SK-N-DZ (cell line): Measurements from ENCODE around the gene SLC25A53. TPM values are rescaled to one million over a fixed set of nuclear protein-coding genes. Genes with fewer than 3 reads are reported as not detected.

Source experiments
- DNase-seq: peaks from one replicate; pipeline ENCODE4 v3.0.0-alpha.2; 2015; ENCODE audit warnings: low spot score
- polyA plus RNA-seq, 2 experiments: library from polyadenylated mRNA; depleted of rRNA; stranded (reverse); fragments of >200 nt; gene quantifications; 2 replicates each; pipeline ENCODE4 v1.2.3, GENCODE V29; 2014

SLC25A53 gene, protein sequence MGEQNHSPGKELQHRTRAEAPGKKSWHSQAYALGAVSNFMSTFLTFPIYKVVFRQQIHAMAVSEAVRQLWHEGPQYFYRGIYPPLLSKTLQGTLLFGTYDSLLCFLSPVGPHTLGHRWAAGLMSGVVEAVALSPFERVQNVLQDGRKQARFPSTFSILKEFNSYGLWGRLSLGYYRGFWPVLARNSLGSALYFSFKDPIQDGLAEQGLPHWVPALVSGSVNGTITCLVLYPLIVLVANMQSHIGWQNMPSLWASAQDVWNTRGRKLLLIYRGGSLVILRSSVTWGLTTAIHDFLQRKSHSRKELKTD
- 4.7 and 11.6 TPM in 2 replicates for polyA plus RNA-seq (2014; cell fraction: cytosol; rRNA removed)
- 6.0 and 6.4 TPM in 2 replicates for polyA plus RNA-seq (2014; cell fraction: nucleus; rRNA removed)

DNA sequence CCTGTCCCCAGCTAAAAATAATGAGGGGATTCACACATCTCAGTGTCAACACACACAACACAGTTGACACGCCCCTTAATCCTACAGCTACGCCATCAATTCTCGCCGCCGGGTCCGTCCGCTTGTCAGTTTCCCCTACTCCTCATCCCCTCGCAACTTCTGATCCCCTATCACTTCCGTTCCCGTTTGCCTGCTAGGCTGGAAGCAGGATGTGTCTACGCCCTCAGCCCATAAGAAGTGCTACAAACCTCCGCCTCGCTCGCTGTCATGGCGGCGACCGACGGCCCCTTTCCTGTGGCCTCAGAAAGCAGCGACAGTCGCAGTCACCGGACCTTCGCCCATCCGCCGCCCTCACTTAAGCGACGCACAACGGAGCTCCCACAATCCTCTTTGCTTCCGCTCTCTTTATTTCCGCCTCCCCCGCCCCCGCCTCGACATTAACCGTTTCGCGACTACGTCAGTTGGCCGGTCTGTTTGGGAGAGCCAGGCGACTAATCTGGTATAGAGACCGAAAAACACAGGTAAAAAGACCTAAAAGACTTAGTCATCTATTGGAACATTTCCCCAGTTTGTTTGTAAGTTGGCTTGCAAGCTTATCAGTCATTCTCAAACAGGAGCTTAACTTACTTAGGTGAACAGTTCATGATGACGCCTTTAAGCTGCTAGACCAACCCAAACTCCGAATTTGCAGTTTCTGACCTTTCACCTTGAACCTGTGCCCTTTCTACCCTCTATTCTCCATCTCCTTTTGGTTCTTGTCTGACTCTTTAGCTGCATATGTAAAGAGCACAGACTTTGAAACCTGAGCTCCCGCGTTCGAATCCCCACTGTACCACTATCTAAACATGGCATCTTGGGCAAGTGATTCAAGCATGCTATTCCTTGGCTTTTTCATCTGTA is at the start of gene SLC25A53:
Gene SLC25A53 (minus strand): TSS at position 380 of the 900 bp plus-strand sequence. CDS start 51,752 bp downstream, outside the sequence.
- DNase-seq = peak; percentile 87

DNA sequence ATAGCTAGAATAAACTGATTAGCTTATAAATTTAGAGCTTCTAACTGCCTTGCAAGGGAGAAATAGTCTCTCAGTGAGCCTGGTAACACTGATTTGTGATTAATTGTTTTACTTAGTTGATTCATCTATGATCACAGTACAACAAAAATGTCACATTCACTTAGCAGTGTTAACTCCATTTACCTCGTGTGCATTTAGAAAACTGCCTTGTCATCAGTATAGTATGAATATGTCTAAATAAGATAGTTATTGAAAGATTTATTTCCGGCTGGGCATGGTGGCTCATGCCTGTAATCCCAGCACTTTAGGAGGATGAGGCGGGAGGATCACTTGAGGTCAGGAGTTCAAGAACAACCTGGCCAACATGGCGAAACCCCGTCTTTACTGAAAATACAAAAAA is 48.7 kb upstream of the SLC25A53 start:
- no peak for DNase-seq

DNA sequence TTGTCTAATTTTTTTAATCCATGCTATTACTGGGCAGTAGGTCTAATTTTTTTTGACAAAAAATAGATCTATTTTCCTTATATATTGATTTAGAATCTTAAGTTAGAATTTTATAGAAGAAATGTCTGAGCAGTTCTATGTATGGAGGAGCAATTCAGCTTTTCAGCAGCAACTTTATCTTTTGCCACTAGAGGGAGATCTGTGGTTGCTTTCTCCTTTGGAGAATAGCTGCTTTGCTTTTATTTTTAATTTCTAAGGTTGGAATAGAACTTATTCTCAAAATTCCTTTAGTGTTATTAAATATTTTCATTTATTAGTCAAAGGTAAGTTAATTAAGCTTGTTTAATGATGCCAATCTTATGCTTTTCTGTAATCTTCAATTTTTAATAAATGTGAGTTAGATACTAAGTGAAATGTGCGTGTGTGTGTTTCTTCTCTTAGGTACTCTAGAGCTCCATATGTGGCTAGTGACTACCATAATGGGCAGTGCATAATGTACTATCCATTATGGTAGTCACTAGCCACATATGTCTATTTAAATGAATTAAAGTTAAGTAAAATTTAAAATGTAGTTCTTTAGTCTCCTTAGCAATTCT is 38.8 kb upstream of the SLC25A53 start:
- DNase-seq = peak; percentile 4

DNA sequence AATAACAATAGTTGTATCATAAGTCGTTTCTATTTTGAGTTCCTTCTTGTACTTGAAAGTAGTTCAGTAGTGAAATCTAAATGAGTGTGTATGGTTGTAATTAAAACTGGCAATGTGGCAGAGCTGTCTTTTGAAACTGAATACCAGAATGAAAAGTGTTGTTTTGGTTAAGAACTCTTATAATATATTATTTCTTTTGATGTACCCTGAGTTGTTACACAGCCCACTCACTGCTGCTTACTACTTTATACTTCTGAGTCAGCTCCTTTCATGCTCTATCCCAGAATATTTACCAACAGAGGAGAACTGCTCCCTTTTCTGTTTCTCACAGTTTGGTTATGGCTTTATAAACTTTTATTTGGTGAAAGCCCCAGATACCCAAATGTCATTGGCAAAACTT is 38.2 kb upstream of the SLC25A53 start:
- no peak for DNase-seq

GRCh38 chrX:104193485-104193884 is 36.7 kb upstream of the SLC25A53 start:
- DNase-seq = no peak

- DNase-seq = no peak
Measured at GRCh38 chrX:104189837-104190236, 33.0 kb upstream of the SLC25A53 start.

GRCh38 chrX:104187931-104188330 is 31.1 kb upstream of the SLC25A53 start:
- no peak for DNase-seq

DNA sequence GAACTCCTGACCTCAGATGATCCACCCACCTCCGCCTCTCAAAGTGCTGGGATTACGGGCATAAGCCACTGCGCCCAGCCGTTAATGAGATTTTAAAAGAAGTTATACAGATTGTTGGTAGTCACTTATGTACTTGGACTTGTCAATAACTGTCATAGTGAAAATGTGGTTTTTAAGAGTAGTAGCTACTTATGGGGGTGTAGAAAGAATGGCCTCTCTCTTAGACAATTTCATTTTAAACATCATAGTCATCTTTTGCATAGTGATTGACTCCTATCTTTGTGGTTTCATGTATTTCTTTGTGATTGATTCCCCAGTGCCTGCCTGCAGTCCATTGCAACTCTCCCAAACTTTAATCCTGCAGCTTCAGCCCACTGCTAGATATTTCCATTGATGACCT is 26.9 kb upstream of the SLC25A53 start:
- no peak for DNase-seq

DNA sequence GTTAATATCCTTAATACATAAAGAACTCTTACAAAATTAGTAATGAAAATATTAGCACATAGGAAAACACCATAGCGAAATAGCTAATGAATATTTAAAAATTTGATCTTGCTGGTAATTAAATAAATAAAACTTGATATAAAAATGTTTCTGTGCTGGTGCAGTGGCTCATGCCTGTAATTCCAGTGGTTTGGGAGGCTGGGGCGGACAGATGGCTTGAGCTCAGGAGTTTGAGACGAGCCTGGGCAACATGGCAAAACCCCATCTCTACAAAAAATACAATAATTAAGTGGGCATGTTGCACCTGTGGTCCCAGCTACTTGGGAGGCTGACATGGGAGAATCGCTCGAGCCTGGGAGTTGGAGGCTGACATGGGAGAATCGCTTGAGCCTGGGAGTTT is 17.0 kb upstream of the SLC25A53 start:
- DNase-seq = no peak

- no peak for DNase-seq
Measured at GRCh38 chrX:104172788-104173187, 16.0 kb upstream of the SLC25A53 start.

- DNase-seq = no peak
Measured at GRCh38 chrX:104172121-104172520, 15.3 kb upstream of the SLC25A53 start.

DNA sequence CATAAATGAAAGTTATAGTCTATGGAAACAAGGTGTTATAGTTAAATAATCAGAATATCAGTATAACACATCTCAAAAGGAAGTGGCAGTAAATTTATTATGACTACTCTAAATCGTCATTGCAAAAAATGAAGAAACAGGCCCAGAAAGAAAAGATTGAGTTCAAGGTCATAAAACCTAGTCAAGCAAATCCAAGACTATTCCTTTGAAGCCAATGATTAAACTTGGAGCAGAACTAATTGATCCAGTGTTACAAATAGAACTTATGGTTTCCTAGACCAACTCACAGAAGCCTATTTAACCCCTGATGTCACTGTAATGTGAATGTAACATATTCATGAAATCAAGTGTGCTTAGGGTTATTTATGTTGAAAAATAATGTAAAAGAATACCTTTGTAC is 11.3 kb upstream of the SLC25A53 start:
- no peak for DNase-seq

DNA sequence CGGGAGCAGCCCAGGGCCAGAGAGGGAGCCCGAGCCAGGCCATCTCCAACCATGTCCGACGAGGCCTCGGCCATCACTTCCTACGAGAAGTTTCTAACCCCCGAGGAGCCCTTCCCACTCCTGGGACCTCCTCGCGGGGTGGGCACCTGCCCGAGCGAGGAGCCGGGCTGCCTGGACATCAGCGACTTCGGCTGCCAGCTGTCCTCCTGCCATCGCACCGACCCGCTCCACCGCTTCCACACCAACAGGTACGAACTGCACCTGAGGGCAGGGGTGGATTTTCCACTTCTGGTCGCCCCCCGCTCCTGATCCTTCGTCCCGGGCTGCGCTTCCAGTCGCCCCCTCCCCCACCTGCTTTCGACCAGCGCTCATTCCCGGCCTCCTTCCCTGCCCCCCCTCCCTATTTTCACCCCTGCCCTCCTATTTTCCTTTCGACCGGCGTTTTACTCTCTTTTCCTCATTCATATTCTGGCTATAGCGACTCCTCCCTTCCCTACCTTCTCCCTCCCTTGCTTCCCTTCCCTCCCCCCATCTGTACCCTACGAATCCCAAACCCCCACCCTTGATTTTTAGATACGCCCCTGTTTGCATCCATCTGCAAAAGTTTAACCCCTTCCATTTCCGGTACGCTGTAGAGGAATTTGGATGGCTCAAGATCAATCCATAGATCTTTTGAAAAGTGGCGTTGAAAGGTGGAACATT is 10.1 kb upstream of the SLC25A53 start:
- DNase-seq = no peak

GRCh38 chrX:104165894-104166734 is 9.3 kb upstream of the SLC25A53 start, which contains the start of gene FAM199X:
FAM199X (plus strand) TSS chrX:104166453; CDS start chrX:104166786, 333 bp downstream.
- DNase-seq = peak; percentile 83

- DNase-seq = no peak
Measured at GRCh38 chrX:104151037-104151436, 5.8 kb downstream of the SLC25A53 start.

DNA sequence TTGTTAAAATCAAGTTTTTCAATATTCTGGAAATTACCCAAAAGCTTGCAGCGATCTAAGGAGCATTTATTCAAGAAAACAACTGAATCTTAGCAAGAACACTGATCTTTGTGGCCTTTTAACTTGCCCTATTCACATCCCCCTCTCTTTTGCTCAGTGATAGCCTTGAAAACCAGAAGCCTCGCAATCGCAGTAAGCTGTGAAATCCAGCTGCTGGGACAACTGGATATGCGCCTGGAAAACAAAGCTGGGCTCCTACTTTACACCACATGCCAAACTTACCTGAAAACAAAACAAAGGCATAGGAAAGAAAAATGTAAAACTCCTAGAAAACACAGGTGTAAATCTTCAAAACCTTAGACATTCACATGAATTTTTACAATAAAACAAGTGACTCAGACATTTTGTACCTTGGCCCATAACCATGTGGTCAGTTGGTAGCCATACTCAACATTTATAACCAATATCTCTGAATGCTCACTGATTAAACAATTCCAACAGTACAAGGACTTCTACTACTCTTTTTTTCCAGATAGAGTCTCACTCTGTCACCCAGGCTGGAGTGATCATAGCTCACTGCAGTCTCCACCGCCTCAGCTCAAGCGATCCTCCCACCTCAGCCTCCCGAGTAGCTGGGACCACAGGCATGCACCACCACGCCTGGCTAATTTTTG is 15.6 kb downstream of the SLC25A53 start:
- no peak for DNase-seq

DNA sequence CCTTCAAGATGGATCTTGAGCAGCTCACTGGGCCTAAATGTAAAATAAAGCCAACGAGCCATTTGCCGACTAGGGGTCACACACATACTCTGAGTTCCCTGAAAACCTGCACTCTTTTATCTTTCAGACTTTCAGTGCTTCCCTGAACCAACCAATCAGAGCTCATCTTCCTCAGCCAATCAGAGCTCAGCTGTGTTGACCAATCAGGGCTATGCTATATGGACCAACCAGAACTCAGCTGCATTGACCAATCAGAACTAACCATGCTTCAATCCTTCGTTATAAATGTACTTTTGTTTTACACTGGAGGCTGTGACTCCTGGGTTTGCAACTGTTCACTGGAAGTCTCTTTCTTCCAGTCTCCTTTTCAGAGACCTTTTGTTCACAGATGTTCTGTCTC is 19.3 kb downstream of the SLC25A53 start:
- peak; percentile 6 for DNase-seq

GRCh38 chrX:104136241-104137019 is 20.4 kb downstream of the SLC25A53 start:
- peak; percentile 79 for DNase-seq

DNA sequence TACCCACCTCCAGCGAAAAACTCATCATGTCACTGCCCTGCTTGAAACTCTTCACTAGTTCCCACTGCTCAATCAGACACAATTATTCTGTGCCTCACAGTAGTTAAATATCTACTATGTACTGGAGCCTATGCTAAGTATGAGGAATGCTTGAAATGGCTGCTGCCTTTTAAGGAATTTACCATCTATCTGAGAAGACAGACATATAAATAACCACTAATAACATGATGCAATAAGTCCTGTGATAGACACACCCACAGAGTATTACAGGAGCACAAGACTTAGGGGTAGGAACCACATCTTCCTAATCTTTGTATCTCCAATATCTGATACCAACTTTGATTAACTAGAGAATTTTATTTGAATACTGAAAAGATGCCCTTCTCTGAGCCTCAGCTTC is 21.1 kb downstream of the SLC25A53 start:
- DNase-seq = no peak
